ENCODE data around the gene ZNF75A. TPM values are rescaled to one million over a fixed set of nuclear protein-coding genes. Genes with fewer than 3 reads are reported as not detected.

The ZNF75A gene
- total RNA-seq, 1 donor from 2014 or later = 20.9 TPM

GRCh38 chr16:3292604-3293003, 12.7 kb upstream of the ZNF75A start:
- H3K27me3 Mint-ChIP-seq (ENCODE audit: low read depth) = no peaks in the 10 kb centered on the region
- peaks cover 64% of the 10 kb centered on the region for H3K9me3 Mint-ChIP-seq (ENCODE audit: low read depth)
- no peak for DNase-seq (ENCODE audit: low spot score)
- H3K27ac Mint-ChIP-seq (ENCODE audit: unreplicated experiment) = no peak overlapping the region
- H3K36me3 Mint-ChIP-seq (ENCODE audit: low read depth) = peaks cover 78% of the 10 kb centered on the region
- no peaks in the 10 kb centered on the region for H3K4me1 Mint-ChIP-seq (ENCODE audit: low read depth)
- TF ChIP-seq CTCF (IDR thresholded peaks at IDR 0.05) = no peak
- H3K4me3 Mint-ChIP-seq (ENCODE audit: unreplicated experiment) = no peak overlapping the region

GRCh38 chr16:3295209-3295608, 10.1 kb upstream of the ZNF75A start:
- no peak for TF ChIP-seq CTCF (IDR thresholded peaks at IDR 0.05)
- no peak overlapping the region for H3K27ac Mint-ChIP-seq (ENCODE audit: unreplicated experiment)
- H3K9me3 Mint-ChIP-seq (ENCODE audit: low read depth) = peaks cover 71% of the 10 kb centered on the region
- DNase-seq (ENCODE audit: low spot score) = no peak
- peaks cover 74% of the 10 kb centered on the region for H3K36me3 Mint-ChIP-seq (ENCODE audit: low read depth)
- H3K4me3 Mint-ChIP-seq (ENCODE audit: unreplicated experiment) = no peak overlapping the region
- H3K27me3 Mint-ChIP-seq (ENCODE audit: low read depth) = no peaks in the 10 kb centered on the region
- no peaks in the 10 kb centered on the region for H3K4me1 Mint-ChIP-seq (ENCODE audit: low read depth)

- Mint-ChIP-seq H3K36me3 (ENCODE audit: low read depth) (peaks cover 74% of the 10 kb centered on the region), H3K4me1 (ENCODE audit: low read depth) (no peaks in the 10 kb centered on the region), H3K27me3 (ENCODE audit: low read depth) (no peaks in the 10 kb centered on the region), H3K27ac (ENCODE audit: unreplicated experiment) (no peak overlapping the region), H3K9me3 (ENCODE audit: low read depth) (peaks cover 73% of the 10 kb centered on the region), H3K4me3 (ENCODE audit: unreplicated experiment) (no peak overlapping the region)
- no peak for TF ChIP-seq CTCF (IDR thresholded peaks at IDR 0.05)
- no peak for DNase-seq (ENCODE audit: low spot score)
These were observed 9.5 kb upstream of the ZNF75A start for GRCh38 chr16:3295783-3296182.

GRCh38 chr16:3304370-3304769, 927 bp upstream of the ZNF75A start:
- TF ChIP-seq CTCF (IDR thresholded peaks at IDR 0.05) = no peak
- Mint-ChIP-seq H3K4me3 (ENCODE audit: unreplicated experiment) (peak overlapping the region; percentile 75), H3K27me3 (ENCODE audit: low read depth) (no peaks in the 10 kb centered on the region), H3K36me3 (ENCODE audit: low read depth) (peaks cover 62% of the 10 kb centered on the region), H3K27ac (ENCODE audit: unreplicated experiment) (peak overlapping the region; percentile 89), H3K9me3 (ENCODE audit: low read depth) (peaks cover 58% of the 10 kb centered on the region), H3K4me1 (ENCODE audit: low read depth) (peaks cover 14% of the 10 kb centered on the region)
- DNase-seq (ENCODE audit: low spot score) = no peak

GRCh38 chr16:3306078-3306477, 781 bp downstream of the ZNF75A start:
- Mint-ChIP-seq H3K36me3 (ENCODE audit: low read depth) (peaks cover 57% of the 10 kb centered on the region), H3K27ac (ENCODE audit: unreplicated experiment) (peak overlapping the region; percentile 89)

More at GRCh38 chr16:3306078-3306477, 781 bp downstream of the ZNF75A start:
- H3K27me3 Mint-ChIP-seq (ENCODE audit: low read depth) = no peaks in the 10 kb centered on the region
- peaks cover 14% of the 10 kb centered on the region for H3K4me1 Mint-ChIP-seq (ENCODE audit: low read depth)
- H3K9me3 Mint-ChIP-seq (ENCODE audit: low read depth) = peaks cover 49% of the 10 kb centered on the region
- no peak for DNase-seq (ENCODE audit: low spot score)
- peak overlapping the region; percentile 75 for H3K4me3 Mint-ChIP-seq (ENCODE audit: unreplicated experiment)
- no peak for TF ChIP-seq CTCF (IDR thresholded peaks at IDR 0.05)
